ENCODE results near the gene CASP14.
"Not testable (repeated sequence)": the region's sequence is repeated elsewhere in the genome, so short reads cannot be mapped to it uniquely, and the experiment has no call there.

CASP14 gene, protein sequence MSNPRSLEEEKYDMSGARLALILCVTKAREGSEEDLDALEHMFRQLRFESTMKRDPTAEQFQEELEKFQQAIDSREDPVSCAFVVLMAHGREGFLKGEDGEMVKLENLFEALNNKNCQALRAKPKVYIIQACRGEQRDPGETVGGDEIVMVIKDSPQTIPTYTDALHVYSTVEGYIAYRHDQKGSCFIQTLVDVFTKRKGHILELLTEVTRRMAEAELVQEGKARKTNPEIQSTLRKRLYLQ

DNA sequence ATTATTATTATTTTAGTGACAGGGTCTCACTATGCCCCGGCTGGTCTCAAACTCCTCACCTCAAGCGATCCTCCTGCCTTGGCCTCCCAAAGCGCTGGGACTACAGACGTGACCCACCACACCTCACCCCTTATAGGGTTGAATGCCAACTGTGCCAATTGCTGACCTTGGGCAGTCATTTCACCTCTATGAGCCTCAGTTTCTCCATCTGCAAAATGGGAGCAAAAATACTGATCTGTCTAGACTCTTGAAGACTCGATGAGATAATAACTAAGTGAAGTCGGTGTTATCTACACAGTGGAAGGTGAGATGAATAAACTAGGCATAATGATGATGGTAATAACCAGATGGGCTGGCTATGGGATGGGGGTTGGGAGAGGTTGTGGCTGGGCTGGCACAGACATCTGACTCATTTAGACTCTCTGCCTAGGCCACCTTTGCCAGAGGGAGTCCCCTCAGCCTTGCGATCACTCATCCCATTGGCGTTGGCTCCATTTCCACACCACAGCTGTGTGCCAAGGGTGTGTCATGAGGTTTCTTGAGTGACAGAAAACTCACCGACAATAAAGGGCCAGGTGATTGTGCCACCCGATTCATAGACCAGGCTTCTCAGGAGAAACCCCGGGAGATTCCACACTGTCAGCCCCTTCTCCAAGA lies at the start of gene CASP14:
Gene CASP14, plus strand, starts transcription at position 596 of the 657 bp plus-strand sequence. CDS start 2,772 bp downstream, outside the sequence.
- TF ChIP-seq, protein P1, sequence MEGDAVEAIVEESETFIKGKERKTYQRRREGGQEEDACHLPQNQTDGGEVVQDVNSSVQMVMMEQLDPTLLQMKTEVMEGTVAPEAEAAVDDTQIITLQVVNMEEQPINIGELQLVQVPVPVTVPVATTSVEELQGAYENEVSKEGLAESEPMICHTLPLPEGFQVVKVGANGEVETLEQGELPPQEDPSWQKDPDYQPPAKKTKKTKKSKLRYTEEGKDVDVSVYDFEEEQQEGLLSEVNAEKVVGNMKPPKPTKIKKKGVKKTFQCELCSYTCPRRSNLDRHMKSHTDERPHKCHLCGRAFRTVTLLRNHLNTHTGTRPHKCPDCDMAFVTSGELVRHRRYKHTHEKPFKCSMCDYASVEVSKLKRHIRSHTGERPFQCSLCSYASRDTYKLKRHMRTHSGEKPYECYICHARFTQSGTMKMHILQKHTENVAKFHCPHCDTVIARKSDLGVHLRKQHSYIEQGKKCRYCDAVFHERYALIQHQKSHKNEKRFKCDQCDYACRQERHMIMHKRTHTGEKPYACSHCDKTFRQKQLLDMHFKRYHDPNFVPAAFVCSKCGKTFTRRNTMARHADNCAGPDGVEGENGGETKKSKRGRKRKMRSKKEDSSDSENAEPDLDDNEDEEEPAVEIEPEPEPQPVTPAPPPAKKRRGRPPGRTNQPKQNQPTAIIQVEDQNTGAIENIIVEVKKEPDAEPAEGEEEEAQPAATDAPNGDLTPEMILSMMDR (IDR thresholded peaks at IDR 0.05; ENCODE audit: low read depth, low read length, missing control alignments): no peak
- in situ Hi-C loops (cut with HindIII; ENCODE audit: low pct_ligation_motif_present, low sequenced_read_pairs): no loop called here
- H3K27me3 ChIP-seq (replicated peaks): no peaks in the 10 kb centered on the region
- no peak for DNase-seq
- no peak within 1 kb of the TSS for H3K27ac ChIP-seq
- no peak within 1 kb of the TSS for H3K4me3 ChIP-seq (ENCODE audit: low read depth, low read length)
- no peaks in the 10 kb centered on the region for H3K36me3 ChIP-seq (replicated peaks)

DNA sequence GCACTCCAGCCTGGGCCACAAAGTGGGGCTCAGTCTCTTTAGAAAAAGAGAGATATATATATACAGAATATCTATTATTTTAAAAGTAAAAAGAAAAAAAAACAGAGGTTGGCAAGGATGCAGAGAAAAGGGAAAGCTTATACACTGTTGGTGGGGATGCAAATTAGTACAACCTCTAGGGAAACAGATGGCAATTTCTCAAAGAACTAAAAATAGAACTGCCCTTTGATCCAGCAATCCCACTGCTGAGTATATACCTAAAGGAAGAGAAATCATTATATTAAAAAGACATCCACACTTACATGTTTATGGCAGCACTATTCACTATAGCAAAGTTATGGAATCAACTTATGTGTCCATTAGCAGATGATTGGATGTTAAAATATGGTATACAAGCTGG lies 41.0 kb upstream of the CASP14 start:
- Histone ChIP-seq H3K36me3 (replicated peaks) (no peaks in the 10 kb centered on the region), H3K27ac (no peak overlapping the region), H3K4me3 (ENCODE audit: low read depth, low read length) (no peak overlapping the region), H3K27me3 (replicated peaks) (peaks cover 7% of the 10 kb centered on the region)
- in situ Hi-C loops (cut with HindIII; ENCODE audit: low pct_ligation_motif_present, low sequenced_read_pairs): no loop called here
- TF ChIP-seq, protein P1 (IDR thresholded peaks at IDR 0.05; ENCODE audit: low read depth, low read length, missing control alignments): no peak
- no peak for DNase-seq

DNA sequence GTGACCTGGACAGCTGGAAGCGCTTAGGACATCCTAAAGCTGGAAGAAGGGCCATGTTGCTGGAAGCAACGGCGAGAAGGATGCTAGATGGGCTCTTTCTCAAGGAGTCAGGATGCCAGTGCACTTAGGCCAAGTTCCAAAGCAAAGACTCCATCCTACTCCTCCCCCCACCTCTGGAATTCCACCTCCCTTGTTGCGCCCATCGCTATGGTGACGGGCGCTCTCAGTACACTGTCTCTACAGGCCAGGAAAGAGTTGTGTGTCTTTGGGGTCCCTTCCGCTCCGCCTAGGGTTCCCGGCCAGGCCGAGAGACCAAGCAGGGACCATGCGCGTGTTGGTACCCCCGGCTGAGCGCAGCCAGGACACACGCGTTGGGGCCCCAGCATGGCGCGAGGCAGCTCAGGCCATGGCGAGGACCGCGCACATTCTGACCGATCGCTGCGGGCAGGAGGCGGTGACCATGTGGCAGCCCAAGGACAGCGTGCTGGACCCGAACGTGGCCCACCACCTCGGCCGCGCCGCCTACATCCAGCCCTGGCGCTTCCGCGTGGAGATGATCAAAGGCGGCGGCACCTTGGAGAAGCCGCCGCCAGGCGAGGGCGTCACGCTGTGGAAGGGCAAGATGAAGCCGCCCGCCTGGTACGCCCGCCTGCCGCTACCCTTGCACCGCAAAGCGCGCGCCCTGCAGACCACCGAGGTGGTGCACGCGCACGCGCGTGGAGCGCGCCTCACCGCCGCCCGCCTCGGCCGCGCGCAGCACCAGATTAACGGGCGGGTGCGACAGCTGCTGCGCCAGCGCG lies 38.6 kb upstream of the CASP14 start:
- H3K4me3 ChIP-seq (ENCODE audit: low read depth, low read length): no peak overlapping the region
- in situ Hi-C loops (cut with HindIII; ENCODE audit: low pct_ligation_motif_present, low sequenced_read_pairs): no loop called here
- no peak overlapping the region for H3K27ac ChIP-seq
- DNase-seq: no peak
- peaks cover 7% of the 10 kb centered on the region for H3K27me3 ChIP-seq (replicated peaks)
- no peaks in the 10 kb centered on the region for H3K36me3 ChIP-seq (replicated peaks)
- TF ChIP-seq, protein P1 (IDR thresholded peaks at IDR 0.05; ENCODE audit: low read depth, low read length, missing control alignments): no peak

DNA sequence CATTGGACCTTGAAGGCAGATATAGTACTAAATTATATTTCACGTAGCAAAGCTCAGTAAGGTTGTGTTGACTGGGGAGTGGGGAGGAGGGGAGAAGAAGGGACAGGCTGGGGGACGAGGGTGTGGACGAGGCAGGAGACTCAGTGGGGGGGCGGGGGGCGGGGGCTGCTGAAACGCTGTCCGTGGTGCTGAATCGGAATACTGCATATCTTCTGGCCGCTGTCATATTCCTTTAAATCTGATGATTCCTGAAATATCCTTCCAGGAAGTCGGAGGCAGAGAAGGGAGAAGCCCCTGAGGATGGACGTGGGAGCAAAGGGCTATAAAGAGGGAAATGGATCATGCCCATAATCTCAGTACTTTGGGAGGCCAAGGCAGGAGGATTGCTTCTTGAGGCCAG lies 34.7 kb upstream of the CASP14 start:
- Histone ChIP-seq H3K36me3 (replicated peaks) (no peaks in the 10 kb centered on the region), H3K27me3 (replicated peaks) (peaks cover 7% of the 10 kb centered on the region), H3K27ac (no peak overlapping the region), H3K4me3 (ENCODE audit: low read depth, low read length) (no peak overlapping the region)
- DNase-seq: no peak
- TF ChIP-seq, protein P1 (IDR thresholded peaks at IDR 0.05; ENCODE audit: low read depth, low read length, missing control alignments): no peak
- in situ Hi-C loops (cut with HindIII; ENCODE audit: low pct_ligation_motif_present, low sequenced_read_pairs): no loop called here

DNA sequence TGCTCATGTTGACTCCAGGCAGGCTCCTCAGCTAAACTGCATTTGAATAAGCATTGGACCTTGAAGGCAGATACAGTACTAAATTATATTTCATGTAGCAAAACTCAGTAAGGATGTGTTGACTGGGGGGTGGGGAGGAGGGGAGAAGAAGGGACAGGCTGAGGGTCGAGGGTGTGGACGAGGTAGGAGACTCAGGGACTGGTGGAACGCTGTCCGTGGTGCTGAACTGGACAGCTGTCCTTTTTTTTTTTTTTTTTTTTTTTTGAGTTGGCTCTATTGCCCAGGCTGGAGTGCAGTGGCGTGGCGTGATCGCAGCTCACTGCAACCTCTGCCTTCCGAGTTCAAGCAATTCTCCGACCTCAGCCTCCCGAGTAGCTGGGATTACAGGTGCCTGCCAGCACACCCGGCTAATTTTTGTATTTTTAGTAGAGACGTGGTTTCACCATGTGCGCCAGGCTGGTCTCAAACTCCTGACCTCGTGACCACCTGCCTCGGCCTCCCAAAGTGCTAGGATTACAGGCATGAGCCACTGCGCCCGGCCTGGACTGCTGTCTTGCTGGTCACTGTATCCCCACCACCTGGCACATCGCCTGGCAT lies 33.2 kb upstream of the CASP14 start:
- TF ChIP-seq, protein P1 (IDR thresholded peaks at IDR 0.05; ENCODE audit: low read depth, low read length, missing control alignments): no peak
- Histone ChIP-seq H3K27me3 (replicated peaks) (peaks cover 3% of the 10 kb centered on the region), H3K36me3 (replicated peaks) (no peaks in the 10 kb centered on the region), H3K27ac (no peak overlapping the region), H3K4me3 (ENCODE audit: low read depth, low read length) (no peak overlapping the region)
- no peak for DNase-seq
- in situ Hi-C loops (cut with HindIII; ENCODE audit: low pct_ligation_motif_present, low sequenced_read_pairs): no loop called here

DNA sequence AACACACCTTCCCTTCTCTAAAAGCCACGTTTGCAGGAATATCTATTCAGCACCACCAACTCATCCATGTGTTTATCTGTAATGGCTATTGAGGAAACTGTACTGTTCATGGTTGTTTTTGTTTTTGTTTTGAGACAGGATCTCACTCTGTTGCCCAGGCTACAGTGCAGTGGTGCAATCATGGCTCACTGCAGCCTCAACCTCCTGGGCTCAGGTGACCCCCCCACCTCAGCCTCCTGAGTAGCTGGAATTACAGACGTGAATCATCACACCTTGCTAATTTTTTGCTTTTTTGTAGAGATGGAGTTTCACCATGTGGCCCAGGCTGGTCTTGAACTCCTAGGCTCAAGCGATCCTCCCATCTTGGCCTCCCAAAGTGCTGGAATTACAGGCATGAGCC lies 30.4 kb upstream of the CASP14 start:
- H3K27me3 ChIP-seq (replicated peaks); DNase-seq; H3K27ac ChIP-seq; H3K36me3 ChIP-seq (replicated peaks); H3K4me3 ChIP-seq (ENCODE audit: low read depth, low read length); in situ Hi-C loops (cut with HindIII; ENCODE audit: low pct_ligation_motif_present, low sequenced_read_pairs): not testable (repeated sequence)
